Liver (tissue), 9 donors: ENCODE measurements around the gene SIDT2. TPM values are rescaled to one million over a fixed set of nuclear protein-coding genes. Genes with fewer than 3 reads are reported as not detected.
"Not testable (repeated sequence)": the region's sequence is repeated elsewhere in the genome, so short reads cannot be mapped to it uniquely, and the experiment has no call there.

ENCODE experiments used
- DNase-seq: peaks from one replicate; pipeline ENCODE4 v3.0.0-alpha.2; 2017; ENCODE audit warnings: low spot score
- H3K27ac ChIP-seq, 2 donors: one replicate each; pipeline ENCODE4 v1.7.0; 2013; ENCODE audit warnings: inconsistent platforms in 2 of 2, low read length in 2 of 2, control low read depth in 1 of 2, low read depth in 1 of 2, mild to moderate bottlenecking in 1 of 2
- H3K27me3 ChIP-seq, 4 donors: one replicate each; pipeline versions ENCODE4 v1.6.1 to v1.7.0; 2013; ENCODE audit warnings: low read length in 3 of 4, inconsistent platforms in 1 of 4, mild to moderate bottlenecking in 1 of 4, moderate library complexity in 1 of 4; ENCODE audit not compliant: control insufficient read depth in 4 of 4, insufficient read depth in 4 of 4
- H3K36me3 ChIP-seq, 4 donors: one replicate each; pipeline versions ENCODE4 v1.6.1 to v1.7.0; 2013; ENCODE audit warnings: low read length in 3 of 4, mild to moderate bottlenecking in 3 of 4, low read depth in 1 of 4, moderate library complexity in 1 of 4; ENCODE audit not compliant: control insufficient read depth in 4 of 4, insufficient read depth in 3 of 4
- H3K4me1 ChIP-seq, 4 donors: one replicate each; pipeline versions ENCODE4 v1.6.1 to v1.7.0; 2013; ENCODE audit warnings: low read length in 3 of 4, mild to moderate bottlenecking in 3 of 4, moderate library complexity in 1 of 4; ENCODE audit not compliant: control insufficient read depth in 4 of 4, insufficient read depth in 4 of 4
- H3K4me3 ChIP-seq, 3 donors: one replicate each; pipeline versions ENCODE4 v1.6.1 to v1.7.0; 2013; ENCODE audit warnings: low read length in 3 of 3, control low read depth in 1 of 3, low read depth in 1 of 3, mild to moderate bottlenecking in 1 of 3
- H3K9ac ChIP-seq, 2 donors: one replicate each; pipeline ENCODE4 v1.7.0; 2013; ENCODE audit warnings: low read length in 2 of 2, mild to moderate bottlenecking in 2 of 2, moderate library complexity in 2 of 2, control low read depth in 1 of 2, low read depth in 1 of 2
- H3K9me3 ChIP-seq, 4 donors: one replicate each; pipeline versions ENCODE4 v1.6.1 to v1.7.0; 2013; ENCODE audit warnings: low read length in 3 of 4; ENCODE audit not compliant: control insufficient read depth in 4 of 4
- ATF3 ChIP-seq: IDR thresholded peaks from 2 replicates; pipeline ENCODE4 v1.6.1; 2016; ENCODE audit warnings: antibody characterized with exemption
- CTCF ChIP-seq: fragments of 150-350 bp; IDR thresholded peaks from 2 replicates; pipeline ENCODE4 v1.5.1; 2017; ENCODE audit warnings: improper control_type of control experiment, low read depth, low read length; ENCODE audit not compliant: missing input control
- EGR1 ChIP-seq, 2 donors: IDR thresholded peaks; 2 replicates each; pipeline ENCODE4 v1.6.1; 2016 to 2018; ENCODE audit warnings: antibody characterized with exemption in 2 of 2, low read depth in 2 of 2
- FOXA1 ChIP-seq: IDR thresholded peaks from 2 replicates; pipeline ENCODE4 v1.6.1; 2016; ENCODE audit warnings: antibody characterized with exemption
- FOXA2 ChIP-seq: IDR thresholded peaks from 2 replicates; pipeline ENCODE4 v1.6.1; 2016; ENCODE audit warnings: antibody characterized with exemption
- HNF4A ChIP-seq, 2 donors: conservative IDR thresholded peaks; 2 replicates each; pipeline ENCODE4 v1.6.1; 2016; ENCODE audit warnings: antibody characterized with exemption in 2 of 2, mild to moderate bottlenecking in 2 of 2
- HNF4G ChIP-seq: IDR thresholded peaks from 2 replicates; pipeline ENCODE4 v1.6.1; 2016; ENCODE audit warnings: antibody characterized with exemption
- JUND ChIP-seq, 2 donors: IDR thresholded peaks; 2 replicates each; pipeline ENCODE4 v1.6.1; 2016; ENCODE audit warnings: antibody characterized with exemption in 2 of 2
- MAX ChIP-seq: IDR thresholded peaks from 2 replicates; pipeline ENCODE4 v1.6.1; 2016; ENCODE audit warnings: antibody characterized with exemption
- NR2F2 ChIP-seq: IDR thresholded peaks from 2 replicates; pipeline ENCODE4 v1.6.1; 2016; ENCODE audit warnings: antibody characterized with exemption
- REST ChIP-seq: IDR thresholded peaks from 2 replicates; pipeline ENCODE4 v1.6.1; 2016; ENCODE audit warnings: antibody characterized with exemption, mild to moderate bottlenecking
- RXRA ChIP-seq, 2 donors: IDR thresholded peaks; 2 replicates each; pipeline ENCODE4 v1.6.1; 2017 to 2018; ENCODE audit warnings: antibody characterized with exemption in 2 of 2, mild to moderate bottlenecking in 1 of 2
- SP1 ChIP-seq: IDR thresholded peaks from 2 replicates; pipeline ENCODE4 v1.6.1; 2018; ENCODE audit warnings: antibody characterized with exemption, mild to moderate bottlenecking
- TAF1 ChIP-seq: conservative IDR thresholded peaks from 2 replicates; pipeline ENCODE4 v1.6.1; 2016; ENCODE audit warnings: antibody characterized with exemption, mild to moderate bottlenecking
- YY1 ChIP-seq: IDR thresholded peaks from 2 replicates; pipeline ENCODE4 v1.6.1; 2016; ENCODE audit warnings: antibody characterized with exemption, mild to moderate bottlenecking
- ZBTB33 ChIP-seq: IDR thresholded peaks from 2 replicates; pipeline ENCODE4 v1.6.1; 2016; ENCODE audit warnings: antibody characterized with exemption
- WGBS: extraction: QIAGEN DNeasy Blood & Tissue Kit; methylation state at CpG from one replicate; pipeline ENCODE4 v1.1.7; 2013; 5-methylcytosine and 5-hydroxymethylcytosine counted together
- polyA plus RNA-seq, 2 donors: library from polyadenylated mRNA; stranded (reverse) in 1 of 2; unstranded in 1 of 2; fragments of 200-250 nt in 1 of 2; fragments of >200 nt in 1 of 2; fragmentation: Nextera tagmentation in 1 of 2; extraction: Ambion mirVana in 1 of 2; gene quantifications; one replicate each; pipeline versions ENCODE4 v1.2.1 to v1.2.3, GENCODE V29; 2013 to 2015
- total RNA-seq, 2 donors: library from RNA; depleted of rRNA; stranded (reverse); fragments of >200 nt; gene quantifications; one replicate each; pipeline ENCODE4 v1.2.3, GENCODE V29; 2014
- donor health status: healthy.
- donor health status: healthy.
- donor health status: healthy.
- donor health status: healthy.
- donor health status: healthy.

Gene SIDT2
- total and polyA plus RNA-seq, 4 donors = 11.2 to 42.9 (median 22.4) TPM

GRCh38 chr11:117204283-117205080 is 25.9 kb downstream of the SIDT2 start:
- no peaks in the 10 kb centered on the region for H3K27me3 ChIP-seq
- H3K9me3 ChIP-seq = no peaks in the 10 kb centered on the region
- H3K4me3 ChIP-seq = no peak overlapping the region
- 89% methylated on average over 17 of the region's 17 CpGs for WGBS
- no peak overlapping the region for H3K27ac ChIP-seq
- no peaks in the 10 kb centered on the region for H3K4me1 ChIP-seq
- TF ChIP-seq NR2F2 (peak; percentile 8), YY1 (no peak)
- H3K36me3 ChIP-seq = peaks cover 0 to 21% (median 5%) of the 10 kb centered on the region in 4 donors
- no peak for DNase-seq
- H3K9ac ChIP-seq = no peak overlapping the region

GRCh38 chr11:117205211-117205818 is 26.8 kb downstream of the SIDT2 start:
- 91% methylated on average over 11 of the region's 11 CpGs for WGBS
- no peaks in the 10 kb centered on the region for H3K27me3 ChIP-seq
- no peaks in the 10 kb centered on the region for H3K4me1 ChIP-seq
- TF ChIP-seq JUND (IDR thresholded peaks at IDR 0.05) = no peak
- TF ChIP-seq FOXA2 = no peak
- TF ChIP-seq FOXA1 = no peak
- no peak for TF ChIP-seq TAF1
- TF ChIP-seq EGR1 (IDR thresholded peaks at IDR 0.05; ENCODE audit: low read depth in 2 of 2) = no peak
- TF ChIP-seq NR2F2 = no peak
- no peak for TF ChIP-seq MAX
- no peak for TF ChIP-seq YY1
- TF ChIP-seq HNF4A (conservative IDR thresholded peaks at IDR 0.05) = no peak
- TF ChIP-seq ZBTB33 = no peak
- TF ChIP-seq SP1 = no peak
- no peak for TF ChIP-seq ATF3
- TF ChIP-seq RXRA (IDR thresholded peaks at IDR 0.05) = no peak
- no peak for TF ChIP-seq REST
- TF ChIP-seq HNF4G = no peak
- no peak for TF ChIP-seq CTCF
- DNase-seq = no peak
- H3K36me3 ChIP-seq = peaks cover 0 to 21% (median 5%) of the 10 kb centered on the region in 4 donors
- no peak overlapping the region for H3K9ac ChIP-seq
- H3K9me3 ChIP-seq = no peaks in the 10 kb centered on the region
- no peak overlapping the region for H3K27ac ChIP-seq
- H3K4me3 ChIP-seq = no peak overlapping the region

GRCh38 chr11:117206111-117206510 is 27.6 kb downstream of the SIDT2 start:
- not testable (repeated sequence) for H3K4me3 ChIP-seq, H3K9ac ChIP-seq, H3K9me3 ChIP-seq, H3K27ac ChIP-seq, DNase-seq, H3K27me3 ChIP-seq, H3K4me1 ChIP-seq
- peaks cover 0 to 21% (median 5%) of the 10 kb centered on the region in 4 donors for H3K36me3 ChIP-seq
- WGBS = 88% methylated on average over 8 of the region's 8 CpGs

GRCh38 chr11:117206859-117207258 is 28.3 kb downstream of the SIDT2 start:
- 92% methylated on average over 6 of the region's 11 CpGs for WGBS
- H3K36me3 ChIP-seq = peaks cover 0 to 27% (median 5%) of the 10 kb centered on the region in 4 donors
- not testable (repeated sequence) for H3K4me1 ChIP-seq

More at GRCh38 chr11:117206859-117207258, 28.3 kb downstream of the SIDT2 start:
- H3K9me3 ChIP-seq, H3K9ac ChIP-seq, DNase-seq, H3K27ac ChIP-seq, H3K27me3 ChIP-seq, H3K4me3 ChIP-seq: not testable (repeated sequence)
